ENCODE data around the gene OR4D6.

- TF ChIP-seq CTCF (conservative IDR thresholded peaks at IDR 0.05; ENCODE audit: low read depth, low read length), result no peak
- TF ChIP-seq EZH2 (IDR thresholded peaks at IDR 0.05; ENCODE audit: low read length, unreplicated experiment), result no peak
- no peak for TF ChIP-seq EZH2phosphoT487 (IDR thresholded peaks at IDR 0.05; ENCODE audit: borderline replicate concordance, low read length)
These were observed 39.7 kb upstream of the OR4D6 start for GRCh38 chr11:59417023-59417422.

Measured in PC-3 (cell line).